Ovary (tissue), 3 donors: ENCODE data around the gene PCDH20.

Experiments used
- CTCF ChIP-seq, 3 donors: fragments of 450-650 bp in 2 of 3; fragments of 200-600 bp in 1 of 3; IDR thresholded peaks; one replicate each; pipeline versions ENCODE4 v1.5.1 to v1.8.0; 2016 to 2022; ENCODE audit warnings: antibody characterized with exemption in 3 of 3, mild to moderate bottlenecking in 1 of 3
- EP300 ChIP-seq: sonication (generic); formaldehyde crosslinking; IDR thresholded peaks from one replicate; pipeline ENCODE4 v1.6.1; 2017; ENCODE audit warnings: antibody characterized with exemption
- POLR2A ChIP-seq: fragments of 450-650 bp; IDR thresholded peaks from one replicate; pipeline ENCODE4 v1.6.1; 2017; ENCODE audit warnings: antibody characterized with exemption, mild to moderate bottlenecking, moderate library complexity
- donor health status: DM: no; HTN: no; CAD: no.

DNA sequence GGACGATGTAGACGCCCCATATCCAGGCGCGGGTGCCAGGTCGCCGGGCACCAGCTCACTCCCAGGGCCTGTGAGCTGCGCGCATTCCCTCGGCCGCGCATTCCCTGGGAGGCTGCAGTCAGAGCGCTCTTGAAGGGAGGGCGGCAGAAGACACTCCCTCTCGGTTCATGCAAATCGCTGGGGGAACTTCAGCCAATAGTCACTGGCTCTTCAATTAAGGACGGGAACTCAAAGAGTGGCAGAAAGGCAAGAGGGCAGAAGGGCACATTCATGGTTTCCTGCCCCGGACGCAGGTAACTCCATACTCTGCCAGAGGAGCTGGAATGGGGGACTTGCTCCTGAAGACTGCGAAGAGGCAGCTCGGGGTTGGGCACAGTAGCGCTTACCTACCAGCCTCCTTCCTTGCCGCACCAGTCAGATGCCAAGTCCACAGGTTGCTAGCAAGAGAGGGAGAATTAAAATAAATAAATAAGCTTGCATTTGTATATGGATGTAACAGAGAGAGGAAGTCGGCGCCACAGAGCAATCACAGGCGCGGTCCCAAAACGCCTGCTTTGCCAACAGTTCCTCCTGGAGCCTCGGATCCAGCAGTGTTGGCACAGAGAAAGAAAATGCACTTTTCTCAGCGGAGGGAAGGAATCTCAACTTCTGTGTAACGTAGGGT, 459 bp downstream of the PCDH20 start:
- TF ChIP-seq CTCF (IDR thresholded peaks at IDR 0.05) (no peak), POLR2A (no peak), EP300 (no peak)
